Prostate gland (tissue), 2 donors: ENCODE data around the gene RAPGEF2. TPM values are rescaled to one million over a fixed set of nuclear protein-coding genes. Genes with fewer than 3 reads are reported as not detected.

ENCODE experiments used
- DNase-seq: peaks from one replicate; pipeline ENCODE4 v3.0.0-alpha.2; 2019; ENCODE audit warnings: low spot score
- H3K27ac ChIP-seq, 2 donors: fragments of 200-600 bp; sonication (generic); 2 replicates each; pipeline ENCODE4 v1.5.1; 2017 to 2019
- H3K27me3 ChIP-seq: fragments of 200-600 bp; sonication (generic); replicated peaks from 2 replicates; pipeline ENCODE4 v1.5.1; 2019; ENCODE audit not compliant: insufficient read depth
- H3K36me3 ChIP-seq, 2 donors: fragments of 200-600 bp; sonication (generic); 1 replicate in 1 of 2; 2 replicates in 1 of 2; pipeline versions ENCODE4 v1.5.1 to v1.8.1; 2017 to 2019
- H3K4me1 ChIP-seq: fragments of 200-600 bp; sonication (generic); replicated peaks from 2 replicates; pipeline ENCODE4 v1.5.1; 2019
- H3K4me3 ChIP-seq, 2 donors: fragments of 200-600 bp; sonication (generic); 2 replicates each; pipeline ENCODE4 v1.5.1; 2017 to 2019
- H3K9me3 ChIP-seq: fragments of 200-600 bp; sonication (generic); 2 replicates; pipeline ENCODE4 v1.5.1; 2017
- POLR2A ChIP-seq: fragments of 450-650 bp; IDR thresholded peaks from one replicate; pipeline ENCODE4 v1.6.1; 2016; ENCODE audit warnings: antibody characterized with exemption, mild to moderate bottlenecking
- POLR2AphosphoS5 ChIP-seq: sonication (generic); formaldehyde crosslinking; IDR thresholded peaks from one replicate; pipeline ENCODE4 v1.6.1; 2017; ENCODE audit warnings: antibody characterized with exemption
- WGBS: methylation state at CpG from one replicate; pipeline ENCODE4 v1.1.5; 2018; 5-methylcytosine and 5-hydroxymethylcytosine counted together
- intact Hi-C: fragments of 100-400 bp; cut with DNase I; formaldehyde crosslinking; loops from one replicate; pipeline ENCODE4 v1.14.2; 2022
- total RNA-seq, 2 donors: library from RNA; depleted of rRNA; stranded (reverse); fragments of >200 nt; gene quantifications; one replicate each; pipeline ENCODE4 v1.1.0, GENCODE V29; 2016
- TF ChIP-seq, protein P1 (sequence below), 4 experiments: fragments of 200-600 bp in 2 of 4; fragments of 450-650 bp in 2 of 4; sonication (generic) in 2 of 4; IDR thresholded peaks; 1 replicate in 3 of 4; 2 replicates in 1 of 4; pipeline ENCODE4 v1.5.1; 2016 to 2019; ENCODE audit warnings: antibody characterized with exemption in 4 of 4, mild to moderate bottlenecking in 2 of 4, moderate library complexity in 2 of 4

The RAPGEF2 gene
- total RNA-seq, 2 donors from 2014 or later: 29.2 to 29.5 TPM

DNA sequence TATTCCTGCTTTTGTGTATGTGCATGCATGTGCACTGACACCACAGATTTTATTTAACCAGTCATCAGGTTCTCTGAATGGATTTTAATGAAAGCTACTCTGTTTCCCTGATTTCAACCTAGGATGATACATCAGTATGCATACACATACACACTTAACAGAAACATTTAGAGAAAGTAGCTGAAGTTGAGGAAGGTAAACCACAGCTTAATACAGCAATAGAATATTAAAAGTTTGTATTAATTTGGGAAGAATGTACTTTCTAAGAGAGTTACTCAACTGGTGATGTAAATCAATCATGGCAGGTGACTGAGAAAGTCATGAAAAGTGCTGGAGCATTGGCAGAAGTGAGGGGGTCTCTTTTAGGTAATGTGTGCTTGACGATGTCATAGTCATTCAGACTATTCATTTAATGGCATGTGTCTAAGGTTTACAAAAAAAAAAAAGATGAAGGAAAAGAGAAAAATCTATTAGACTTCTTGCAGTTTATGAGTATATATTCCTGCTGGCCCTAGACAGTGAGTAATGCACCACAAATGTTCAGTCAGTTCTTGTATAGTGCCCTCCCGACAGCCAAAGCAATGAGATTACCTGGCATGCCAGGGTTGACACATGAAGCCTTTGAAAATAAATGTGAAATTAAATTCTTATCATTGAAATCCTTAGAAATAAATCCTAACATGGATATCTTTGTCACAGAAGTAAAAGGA lies 187.6 kb downstream of the RAPGEF2 start:
- H3K4me3 ChIP-seq: no peak overlapping the region
- no peaks in the 10 kb centered on the region for H3K4me1 ChIP-seq
- no peaks in the 10 kb centered on the region for H3K9me3 ChIP-seq
- whole genome bisulfite sequencing: 91% methylated on average over 2 of the region's 2 CpGs
- H3K27me3 ChIP-seq: no peaks in the 10 kb centered on the region
- H3K27ac ChIP-seq: no peak overlapping the region
- H3K36me3 ChIP-seq: no peaks in the 10 kb centered on the region
- no peak for DNase-seq
- TF ChIP-seq POLR2AphosphoS5 (no peak), POLR2A (no peak)
- TF ChIP-seq, protein P1, sequence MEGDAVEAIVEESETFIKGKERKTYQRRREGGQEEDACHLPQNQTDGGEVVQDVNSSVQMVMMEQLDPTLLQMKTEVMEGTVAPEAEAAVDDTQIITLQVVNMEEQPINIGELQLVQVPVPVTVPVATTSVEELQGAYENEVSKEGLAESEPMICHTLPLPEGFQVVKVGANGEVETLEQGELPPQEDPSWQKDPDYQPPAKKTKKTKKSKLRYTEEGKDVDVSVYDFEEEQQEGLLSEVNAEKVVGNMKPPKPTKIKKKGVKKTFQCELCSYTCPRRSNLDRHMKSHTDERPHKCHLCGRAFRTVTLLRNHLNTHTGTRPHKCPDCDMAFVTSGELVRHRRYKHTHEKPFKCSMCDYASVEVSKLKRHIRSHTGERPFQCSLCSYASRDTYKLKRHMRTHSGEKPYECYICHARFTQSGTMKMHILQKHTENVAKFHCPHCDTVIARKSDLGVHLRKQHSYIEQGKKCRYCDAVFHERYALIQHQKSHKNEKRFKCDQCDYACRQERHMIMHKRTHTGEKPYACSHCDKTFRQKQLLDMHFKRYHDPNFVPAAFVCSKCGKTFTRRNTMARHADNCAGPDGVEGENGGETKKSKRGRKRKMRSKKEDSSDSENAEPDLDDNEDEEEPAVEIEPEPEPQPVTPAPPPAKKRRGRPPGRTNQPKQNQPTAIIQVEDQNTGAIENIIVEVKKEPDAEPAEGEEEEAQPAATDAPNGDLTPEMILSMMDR (IDR thresholded peaks at IDR 0.05): no peak
- intact Hi-C loops: no loop called here

DNA sequence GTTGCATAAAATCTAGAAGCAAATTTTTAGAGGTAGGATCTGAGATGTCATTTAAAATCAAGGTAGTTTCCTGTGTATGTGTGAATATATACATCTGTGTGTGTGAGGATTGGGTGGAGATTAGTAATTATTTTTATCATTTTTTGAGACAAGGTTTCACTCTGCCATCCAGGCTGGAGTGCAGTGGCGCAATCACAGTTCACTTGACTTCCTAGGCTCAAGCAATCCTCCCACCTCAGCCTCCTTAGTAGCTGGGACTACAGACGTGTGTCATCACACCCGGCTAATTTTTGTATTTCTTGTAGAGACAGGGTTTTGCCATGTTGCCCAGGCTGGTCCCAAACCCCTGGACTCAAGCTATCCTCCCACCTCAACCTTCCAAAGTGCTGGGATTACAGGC lies 188.3 kb downstream of the RAPGEF2 start:
- no peaks in the 10 kb centered on the region for H3K27me3 ChIP-seq
- 97% methylated on average over 3 of the region's 3 CpGs for WGBS
- no peak overlapping the region for H3K4me3 ChIP-seq
- no peaks in the 10 kb centered on the region for H3K4me1 ChIP-seq
- no peaks in the 10 kb centered on the region for H3K9me3 ChIP-seq
- intact Hi-C loops: no loop called here
- DNase-seq: no peak
- H3K27ac ChIP-seq: no peak overlapping the region
- TF ChIP-seq POLR2AphosphoS5 (no peak), POLR2A (no peak)
- TF ChIP-seq, protein P1 (IDR thresholded peaks at IDR 0.05): no peak
- no peaks in the 10 kb centered on the region for H3K36me3 ChIP-seq

DNA sequence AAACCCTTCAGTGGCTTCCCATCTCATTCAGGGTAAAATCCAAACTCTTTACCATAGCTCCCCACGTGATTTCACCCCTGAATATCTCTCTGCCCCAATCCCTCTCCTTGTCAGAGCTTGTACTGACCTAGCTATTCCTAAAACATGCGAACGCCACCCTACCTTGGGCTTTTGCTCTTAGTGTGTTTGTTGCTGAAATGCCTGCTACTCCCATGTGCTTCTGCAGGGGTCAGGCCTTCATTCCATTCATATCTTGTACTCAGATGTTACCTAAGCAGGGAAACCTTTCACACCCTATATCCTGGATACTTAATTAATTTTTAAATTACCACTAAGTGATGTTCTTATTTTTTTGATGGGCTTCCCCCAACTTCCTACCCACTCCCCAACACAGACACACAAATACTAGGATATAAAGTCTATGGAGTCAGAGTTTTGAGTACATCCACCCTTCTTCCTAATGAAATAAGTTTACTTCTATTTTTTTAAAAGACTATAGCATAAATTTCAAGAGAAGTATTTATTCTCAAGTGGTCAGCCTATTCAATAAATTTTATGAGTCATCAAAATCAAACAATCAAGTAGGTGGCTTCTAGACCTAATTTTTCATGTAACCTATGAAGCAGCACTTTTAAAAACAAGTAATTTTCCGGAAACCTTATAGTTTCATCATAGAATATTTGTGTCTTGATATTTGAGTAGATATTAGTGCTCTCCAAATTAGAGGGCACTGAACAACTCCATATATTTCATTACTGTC lies 189.4 kb downstream of the RAPGEF2 start:
- no peaks in the 10 kb centered on the region for H3K9me3 ChIP-seq
- 94% methylated on average over 4 of the region's 4 CpGs for WGBS
- no peak overlapping the region for H3K4me3 ChIP-seq
- no peaks in the 10 kb centered on the region for H3K27me3 ChIP-seq
- no peaks in the 10 kb centered on the region for H3K4me1 ChIP-seq
- intact Hi-C loops: no loop called here
- no peak for DNase-seq
- TF ChIP-seq POLR2AphosphoS5 (no peak), POLR2A (no peak)
- TF ChIP-seq, protein P1 (IDR thresholded peaks at IDR 0.05): no peak
- H3K27ac ChIP-seq: no peak overlapping the region
- no peaks in the 10 kb centered on the region for H3K36me3 ChIP-seq

DNA sequence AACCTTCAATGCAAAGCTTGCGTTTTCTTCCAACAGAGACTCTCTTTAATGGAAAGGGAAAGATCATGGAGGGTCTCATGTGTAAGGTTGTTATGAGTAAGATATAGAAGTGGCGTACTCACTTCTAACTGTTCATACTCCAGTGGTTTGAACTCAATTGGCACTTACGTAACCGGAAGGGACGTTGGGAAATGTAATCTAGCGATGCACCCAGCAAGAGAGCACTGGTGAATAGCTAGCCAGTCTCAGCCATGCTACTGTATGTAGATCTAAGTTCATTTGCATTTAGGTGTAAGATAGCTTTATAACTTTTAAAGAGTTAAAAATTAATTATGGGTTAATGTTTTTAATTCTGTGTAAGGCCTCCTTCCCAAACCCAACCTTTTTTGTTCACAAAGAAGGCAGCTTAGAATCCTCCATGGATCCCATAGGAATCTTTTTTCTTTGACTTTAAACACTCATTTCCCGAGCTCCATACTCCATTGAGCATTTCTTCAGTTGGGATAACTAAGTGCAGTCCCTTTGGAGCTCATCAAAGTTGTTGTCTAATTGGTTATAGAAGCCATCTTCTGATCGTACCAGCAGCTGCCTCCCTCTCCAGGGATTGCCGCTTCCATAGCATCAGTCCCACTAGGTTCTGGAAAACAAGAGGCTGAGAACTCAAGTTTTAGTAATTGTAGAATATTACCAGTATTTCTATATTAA lies 191.1 kb downstream of the RAPGEF2 start:
- Histone ChIP-seq H3K27me3 (no peaks in the 10 kb centered on the region), H3K27ac (no peak overlapping the region), H3K36me3 (no peaks in the 10 kb centered on the region), H3K4me1 (no peaks in the 10 kb centered on the region), H3K9me3 (no peaks in the 10 kb centered on the region), H3K4me3 (no peak overlapping the region)
- 97% methylated on average over 9 of the region's 9 CpGs for WGBS
- no peak for TF ChIP-seq POLR2AphosphoS5
- TF ChIP-seq POLR2A: no peak
- TF ChIP-seq, protein P1 (IDR thresholded peaks at IDR 0.05): no peak
- no peak for DNase-seq
- intact Hi-C loops: no loop called here
